Stimulated activated CD4-positive, alpha-beta T cell treated with anti-CD3 and anti-CD28 coated beads, Interleukin-15, amount 100 ng/mL, for 24 hours (primary cell): Measurements from ENCODE around the gene FADS1.

Experiments
- DNase-seq: peaks from one replicate; pipeline ENCODE4 v3.0.0-alpha.2; 2020

The FADS1 gene

GRCh38 chr11:61820174-61820573, 3.4 kb upstream of the FADS1 start:
- DNase-seq = no peak

DNA sequence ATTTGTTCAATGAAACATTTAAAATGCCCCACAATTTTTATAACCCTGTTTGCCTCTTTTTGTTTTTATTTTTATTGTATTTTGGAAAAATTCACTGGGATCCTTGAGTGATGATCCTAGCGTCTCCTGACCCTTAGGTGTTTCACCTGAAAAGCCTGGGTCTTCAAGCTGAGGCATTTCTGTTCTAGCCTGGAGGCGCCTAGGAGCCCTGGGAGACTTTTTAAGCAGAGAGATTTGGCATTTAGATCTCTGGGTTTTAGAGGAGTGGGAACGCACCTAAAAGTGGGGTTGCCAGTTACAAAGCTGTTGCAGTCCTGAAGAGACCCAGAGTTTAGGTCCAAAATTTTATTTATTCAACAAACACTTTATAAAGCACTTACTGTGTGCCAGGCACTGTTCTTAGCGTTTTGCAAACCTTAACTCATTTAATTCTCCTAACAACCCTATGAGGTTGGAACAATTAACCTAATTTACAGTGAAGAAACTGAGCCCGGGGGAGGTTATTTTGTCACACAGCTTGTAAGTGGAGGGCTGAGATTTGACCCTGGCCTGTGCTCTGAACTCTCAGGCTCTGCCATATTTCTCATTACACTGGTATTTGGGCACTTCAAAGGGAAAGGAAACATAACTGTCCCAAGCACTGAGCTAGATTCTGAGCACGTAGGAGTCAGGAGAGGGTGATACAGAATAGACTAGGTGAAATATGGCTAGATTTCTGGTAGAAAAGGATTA, 834 bp upstream of the FADS1 start:
- no peak for DNase-seq

DNA sequence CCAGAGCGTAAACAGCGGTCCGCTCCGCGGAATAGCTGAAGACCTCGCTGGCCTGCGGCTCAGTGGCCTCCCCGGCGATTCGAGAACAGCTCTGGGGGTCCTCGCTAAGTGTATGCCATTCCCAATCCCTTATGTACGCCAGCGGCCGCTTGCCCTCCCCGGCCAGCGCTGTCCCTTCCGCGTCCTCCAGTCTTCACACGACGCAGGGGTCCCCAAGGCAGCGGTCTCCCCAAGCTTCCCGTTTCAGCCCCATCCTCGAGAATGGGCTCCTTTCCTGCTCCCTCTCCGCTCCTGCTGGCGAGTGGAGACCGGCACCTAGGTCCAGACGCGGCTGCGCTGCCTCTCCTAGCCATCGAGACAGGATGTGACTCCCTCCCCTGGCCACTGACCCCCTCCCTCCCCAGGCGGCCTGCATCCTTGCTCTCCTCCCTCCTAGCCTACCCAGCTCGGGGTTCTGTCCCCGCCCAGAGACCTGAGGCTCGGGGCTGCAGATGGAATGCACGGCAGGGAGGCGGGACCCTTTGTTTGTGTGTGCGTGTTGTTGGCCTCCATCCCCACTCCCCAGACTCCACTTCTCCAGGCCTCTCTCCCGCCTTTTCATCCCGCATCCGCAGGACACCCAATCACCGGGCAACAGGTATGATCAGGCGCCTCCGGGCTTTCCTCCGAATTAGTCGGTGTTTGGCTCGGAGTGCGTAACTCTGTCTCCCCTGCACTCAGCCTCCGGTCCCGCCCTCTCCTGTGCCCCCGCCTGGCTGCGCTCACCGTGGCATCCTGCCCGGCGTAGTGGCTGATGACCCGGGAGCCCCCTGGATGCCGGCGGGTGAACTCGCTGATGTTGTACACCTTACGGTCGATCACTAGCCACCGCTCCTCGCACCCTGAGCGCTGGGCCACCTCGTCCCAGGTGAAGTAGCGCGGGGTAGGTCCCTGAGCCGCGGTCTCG, 740 bp downstream of the FADS1 start:
- peak; percentile 73 for DNase-seq

DNA sequence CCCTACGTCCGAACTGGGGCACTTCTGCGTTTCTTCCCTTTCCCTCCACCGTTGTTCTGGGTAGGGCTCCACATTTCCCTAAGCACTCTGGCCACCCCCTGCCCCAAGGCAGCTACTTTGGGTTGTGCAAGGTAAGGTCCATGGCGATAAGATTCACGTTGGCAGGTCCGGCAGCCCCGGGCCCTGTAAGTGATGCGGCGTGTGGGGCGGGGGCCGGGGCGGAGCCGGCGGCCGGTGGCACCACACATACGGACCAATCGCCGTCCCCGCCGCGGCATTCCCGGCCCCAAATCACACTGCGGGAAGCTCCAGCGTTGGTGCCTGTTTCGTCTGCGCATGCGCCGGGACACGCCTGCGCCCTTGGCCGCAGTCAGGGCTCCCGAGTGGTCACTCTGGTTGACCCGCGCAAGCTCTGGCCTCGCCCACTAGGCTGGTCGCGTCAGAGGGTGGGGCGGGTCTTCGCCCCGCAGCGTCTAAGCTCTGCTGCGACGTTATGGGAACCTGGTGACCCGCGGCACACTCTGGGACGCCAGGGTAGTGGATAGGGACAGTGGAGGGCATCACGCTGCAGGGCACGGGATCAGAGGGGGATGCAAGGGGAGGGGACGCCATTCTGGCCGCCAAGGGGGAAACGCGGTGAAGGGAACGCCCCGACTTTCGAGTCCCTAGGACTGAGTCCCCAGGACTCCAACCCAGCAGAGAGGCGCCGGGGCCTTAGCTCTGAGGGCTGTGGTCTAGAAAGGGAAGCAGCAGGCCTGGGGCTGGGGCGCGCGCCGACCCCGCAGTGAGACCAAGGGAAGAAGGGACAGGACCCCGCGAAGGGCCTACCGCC, 1.6 kb downstream of the FADS1 start:
- peak; percentile 73 for DNase-seq

DNA sequence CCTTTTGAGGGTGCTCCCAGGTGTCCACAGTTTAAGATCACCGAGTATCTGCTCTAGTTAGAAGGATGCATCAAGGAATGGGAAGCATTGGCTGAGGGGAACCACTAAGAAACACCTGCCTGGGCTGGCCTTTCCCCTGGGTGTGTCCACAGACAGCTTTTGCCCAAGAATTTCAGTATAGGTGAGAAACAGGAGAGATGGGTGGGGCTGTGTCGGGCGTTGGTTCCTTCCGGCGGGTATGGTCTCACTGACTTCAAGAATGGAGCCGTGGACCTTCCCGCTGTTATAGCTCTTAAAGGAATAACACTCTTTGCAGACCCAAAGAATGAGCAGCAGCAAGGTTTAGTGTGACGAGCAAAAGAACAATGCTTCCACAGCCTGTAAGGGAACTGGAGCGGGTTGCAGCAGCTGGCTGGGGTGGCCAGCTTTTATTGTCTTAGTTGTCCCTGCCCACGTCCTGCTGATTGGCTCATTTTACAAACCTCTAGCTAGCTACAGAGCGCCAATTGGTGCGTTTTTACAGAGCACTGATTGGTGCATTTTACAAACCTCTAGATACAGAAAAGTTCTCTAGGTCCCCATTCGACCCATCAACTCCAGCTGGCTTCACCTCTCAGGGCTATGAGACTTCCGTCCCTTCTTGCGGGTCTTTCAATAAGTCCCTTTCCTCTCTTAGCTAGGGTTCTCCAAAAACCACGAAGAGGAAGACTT, 2.4 kb downstream of the FADS1 start:
- no peak for DNase-seq

GRCh38 chr11:61812736-61813411, 3.9 kb downstream of the FADS1 start:
- DNase-seq = no peak

DNA sequence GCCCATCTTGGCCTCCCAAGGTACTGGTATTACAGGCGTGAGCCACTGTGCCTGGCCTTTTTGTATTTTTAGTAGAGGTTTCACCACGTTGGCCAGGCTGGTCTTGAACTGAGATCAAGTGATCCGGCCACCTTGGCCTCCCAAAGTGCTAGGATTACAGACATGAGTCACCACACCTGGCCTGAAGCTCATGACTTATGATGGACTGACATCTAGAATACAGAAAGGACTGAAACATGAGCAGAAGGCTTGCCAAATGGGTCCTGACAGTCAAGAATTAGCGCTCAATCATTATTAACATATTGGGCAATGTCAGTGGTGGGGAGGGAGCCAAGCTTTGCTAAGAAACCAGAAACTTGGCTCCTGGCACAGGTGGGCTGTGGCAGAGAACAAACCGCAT, 5.0 kb downstream of the FADS1 start:
- DNase-seq = no peak

- DNase-seq = no peak
These were observed 6.1 kb downstream of the FADS1 start for GRCh38 chr11:61810671-61811175.

DNA sequence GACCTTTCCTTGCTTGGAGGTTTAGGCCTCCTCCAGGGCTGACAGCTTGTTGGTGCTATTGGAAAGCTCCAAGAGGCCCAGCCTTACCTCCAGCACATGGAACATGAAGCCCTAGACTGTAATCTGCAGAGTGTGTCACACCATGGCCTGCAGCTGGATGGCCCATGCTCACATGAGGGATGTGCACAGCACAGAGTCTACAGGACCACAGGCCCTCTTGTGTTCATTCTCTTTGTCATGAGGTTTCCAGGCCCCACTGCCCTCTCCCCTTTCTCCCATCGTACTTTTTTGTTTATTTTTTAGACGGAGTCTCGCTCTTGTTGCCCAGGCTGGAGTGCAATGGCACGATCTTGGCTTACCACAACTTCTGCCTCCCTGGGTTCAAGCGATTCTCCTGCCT, 10.0 kb downstream of the FADS1 start:
- DNase-seq = no peak

DNA sequence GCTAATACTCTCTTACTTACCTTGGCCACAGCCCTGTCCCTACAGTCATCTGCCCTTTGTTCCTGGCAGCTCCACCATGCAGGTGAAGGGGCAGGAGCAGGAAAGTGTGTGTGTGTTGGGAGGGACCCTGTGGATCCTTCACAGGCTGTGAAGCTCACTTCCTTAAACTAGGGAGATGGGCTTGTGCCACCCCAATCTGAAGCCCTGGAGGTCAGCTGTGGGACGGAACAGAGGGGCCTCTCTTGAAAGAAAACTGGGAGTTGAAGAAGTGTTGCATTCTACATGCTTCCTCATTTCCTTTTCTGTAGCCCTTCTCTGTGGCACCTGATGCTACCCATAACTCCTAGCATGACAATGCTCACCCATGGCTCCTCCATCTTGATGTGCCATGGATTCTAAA, 11.7 kb downstream of the FADS1 start:
- DNase-seq = no peak

- DNase-seq = no peak
These were observed 12.7 kb downstream of the FADS1 start for GRCh38 chr11:61803889-61804647.

DNA sequence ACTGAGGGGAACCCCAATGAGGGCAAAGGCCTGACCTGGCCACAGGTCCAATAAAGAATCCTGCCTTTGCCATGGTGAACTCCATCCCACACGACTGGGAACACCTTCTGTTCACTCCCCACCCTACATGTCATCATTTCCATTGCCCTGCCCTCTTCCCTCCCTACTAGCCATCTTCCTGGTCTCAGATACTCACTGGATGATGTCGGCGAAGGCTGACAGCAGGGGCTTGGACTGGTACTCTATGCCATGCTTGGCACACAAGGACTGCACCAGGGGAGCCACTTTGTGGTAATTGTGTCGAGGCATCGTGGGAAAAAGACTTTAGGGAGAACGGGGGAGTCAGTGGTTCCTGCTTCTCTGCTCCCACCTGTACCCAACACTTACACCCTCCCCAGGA, 14.2 kb downstream of the FADS1 start:
- DNase-seq = no peak

- no peak for DNase-seq
These were observed 16.2 kb downstream of the FADS1 start for GRCh38 chr11:61800331-61801281.

DNA sequence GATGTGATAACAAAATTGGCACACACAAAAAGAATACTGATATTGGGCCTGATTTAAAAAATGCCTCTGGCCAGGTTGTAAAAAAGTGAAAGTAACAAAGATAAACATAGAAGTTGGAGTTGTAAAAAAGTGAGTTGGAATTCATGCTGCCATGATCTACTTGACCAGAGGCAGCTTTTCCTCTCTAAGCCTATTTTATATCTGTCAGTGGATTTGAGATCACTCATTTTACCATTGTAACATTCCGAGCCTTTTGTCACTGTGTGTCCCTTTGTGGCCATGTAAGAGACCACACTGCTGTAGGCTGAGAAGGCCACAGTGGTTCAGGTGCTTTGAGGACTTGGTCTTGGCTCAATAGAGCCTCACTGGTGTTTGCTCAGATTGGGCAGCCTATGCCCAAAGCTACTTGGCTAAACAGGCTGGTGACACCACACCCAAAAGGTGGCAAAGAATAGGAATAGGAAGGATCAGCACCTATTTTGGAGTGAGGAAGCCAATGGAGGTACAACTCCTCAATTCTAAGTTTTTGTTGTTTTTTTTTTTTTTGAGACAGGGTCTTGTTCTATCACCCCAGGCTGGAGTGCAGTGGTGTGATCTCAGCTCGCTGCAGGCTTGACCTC, 17.0 kb downstream of the FADS1 start:
- no peak for DNase-seq

- peak; percentile 65 for DNase-seq
These were observed 19.4 kb downstream of the FADS1 start for GRCh38 chr11:61797263-61797944.

GRCh38 chr11:61795876-61796526, 20.8 kb downstream of the FADS1 start:
- DNase-seq = no peak

- DNase-seq = no peak
These were observed 21.3 kb downstream of the FADS1 start for GRCh38 chr11:61795459-61795858.

DNA sequence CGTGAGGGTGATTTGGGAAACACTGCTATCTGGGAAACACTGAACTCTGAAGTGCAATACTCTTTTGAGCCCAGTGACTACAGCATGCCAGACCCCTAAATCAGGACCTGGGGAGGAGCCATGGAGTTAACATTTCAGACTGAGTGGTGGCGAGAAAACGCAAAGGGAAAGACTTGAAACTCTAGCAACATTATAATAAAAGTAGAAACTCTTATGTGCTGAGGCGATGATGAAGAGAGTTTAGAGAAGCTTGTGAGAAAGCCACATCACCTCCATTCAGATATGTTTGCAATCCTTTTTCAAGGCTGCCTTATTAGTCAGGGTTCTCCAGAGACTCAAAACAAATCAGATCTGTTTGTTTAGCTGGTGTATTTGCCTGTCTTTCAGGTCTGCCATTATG, 22.2 kb downstream of the FADS1 start:
- no peak for DNase-seq
